ENCODE data around the gene ABHD12. TPM values are rescaled to one million over a fixed set of nuclear protein-coding genes. Genes with fewer than 3 reads are reported as not detected.

The ABHD12 gene
- total and polyA plus RNA-seq, 2 donors (not counting 3 experiments of a cell fraction or from before 2014, with no cell fraction given): 19.2 to 36.0 TPM

DNA sequence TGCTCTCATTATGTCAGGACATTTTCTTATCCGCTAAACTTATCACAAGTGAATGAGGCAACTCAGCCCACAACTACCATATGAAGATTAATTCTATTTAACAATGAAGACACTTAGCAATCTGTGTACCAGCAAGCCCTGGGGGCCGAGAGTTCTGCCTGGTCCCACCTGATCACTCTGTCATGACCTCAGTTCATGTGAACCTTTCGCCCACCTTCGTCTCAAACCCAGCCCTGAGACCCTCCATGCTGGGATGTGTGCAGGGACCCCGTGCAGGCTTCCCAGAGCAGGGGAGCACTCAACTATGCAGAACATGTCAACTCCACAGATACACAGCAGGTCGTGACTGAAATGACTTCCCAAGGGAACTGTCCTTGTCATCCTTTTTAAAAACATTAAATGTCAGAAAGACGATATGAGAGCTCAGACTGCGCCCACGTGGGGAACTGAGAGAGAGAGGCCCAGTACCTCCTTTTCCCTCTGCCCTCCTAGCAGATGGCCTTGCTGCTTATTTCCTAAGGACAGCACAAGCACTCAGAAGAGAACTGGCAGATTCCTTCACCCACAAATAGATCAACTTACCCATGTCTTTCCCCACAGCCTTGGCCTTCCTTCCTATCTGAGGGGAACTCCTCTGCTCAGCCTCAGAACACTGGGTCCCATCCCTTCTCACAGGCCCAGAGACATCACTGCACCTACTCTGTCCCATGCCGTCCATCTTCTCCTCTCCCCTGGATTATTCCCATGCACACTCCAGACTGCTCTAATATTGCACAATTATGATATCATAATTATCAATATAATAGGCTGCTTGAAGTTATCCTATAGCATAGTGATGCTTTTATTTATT, 11.5 kb downstream of the ABHD12 start:
- dilution Hi-C loops (cut with MboI; ENCODE audit: extremely low pct_ligation_motif_present, low sequenced_read_pairs): no loop called here
- Histone ChIP-seq H3K27ac (ENCODE audit: insufficient read depth, low read depth, low read length) (no peak overlapping the region), H3K79me2 (ENCODE audit: control insufficient read depth, insufficient read depth, low read length) (peaks cover 29% of the 10 kb centered on the region), H4K20me1 (replicated peaks; ENCODE audit: control insufficient read depth, extremely low read depth, insufficient read depth, low read length) (no peaks in the 10 kb centered on the region), H3K9me1 (replicated peaks; ENCODE audit: control insufficient read depth, extremely low read depth, insufficient read depth, low read length) (no peaks in the 10 kb centered on the region), H2AFZ (ENCODE audit: low read depth, low read length) (no peak overlapping the region), H3K4me2 (ENCODE audit: insufficient read depth, low read length) (no peak overlapping the region), H3K4me3 (replicated peaks in 1 of 3; ENCODE audit: insufficient read depth in 1 of 3, low read depth in 1 of 3, low read length in 3 of 3) (no peak overlapping the region), H3K27me3 (ENCODE audit: control insufficient read depth in 2 of 2, insufficient read depth in 2 of 2, low read length in 2 of 2) (no peaks in the 10 kb centered on the region), H3K9ac (replicated peaks; ENCODE audit: extremely low read depth, insufficient read depth, low read length) (no peak overlapping the region), H3K36me3 (ENCODE audit: control insufficient read depth in 2 of 2, extremely low read depth in 1 of 2, insufficient read depth in 2 of 2, low read length in 2 of 2) (no peaks in the 10 kb centered on the region), H3K4me1 (ENCODE audit: control insufficient read depth, extremely low read depth, insufficient read depth, low read length) (no peaks in the 10 kb centered on the region), H3K9me3 (replicated peaks; ENCODE audit: control insufficient read depth, insufficient read depth, low read length) (no peaks in the 10 kb centered on the region)
- CTCF ChIA-PET: interaction anchor here (0.7 kb wide), 1 partner anchor 11 kb away, joined by 3 read pairs; no protein-coding TSS in a partner anchor
- POLR2A ChIA-PET: no interaction called here
- TF ChIP-seq MAX (IDR thresholded peaks at IDR 0.05; ENCODE audit: insufficient read depth, insufficient read length): no peak
- no peak for TF ChIP-seq GATA2 (IDR thresholded peaks at IDR 0.05; ENCODE audit: insufficient read depth, insufficient read length, low read depth, low read length)
- intact Hi-C loops (cut with micrococcal nuclease): no loop called here
- no peak for DNase-seq (ENCODE audit: low read depth, low spot score)
- no peak for FAIRE-seq
- no TSS peak for BruUV-seq (replicated peaks)

- ChIA-PET CTCF (interaction anchor here (0.7 kb wide), 1 partner anchor 10 kb away, joined by 3 read pairs; no protein-coding TSS in a partner anchor), POLR2A (no interaction called here)
- no peak overlapping the region for H3K4me3 ChIP-seq (replicated peaks in 1 of 3; ENCODE audit: insufficient read depth in 1 of 3, low read depth in 1 of 3, low read length in 3 of 3)
- H3K27ac ChIP-seq (ENCODE audit: insufficient read depth, low read depth, low read length): no peak overlapping the region
- no peak overlapping the region for H3K9ac ChIP-seq (replicated peaks; ENCODE audit: extremely low read depth, insufficient read depth, low read length)
- intact Hi-C loops (cut with micrococcal nuclease) (no loop called here), dilution Hi-C loops (cut with MboI; ENCODE audit: extremely low pct_ligation_motif_present, low sequenced_read_pairs) (no loop called here)
- no peaks in the 10 kb centered on the region for H3K27me3 ChIP-seq (ENCODE audit: control insufficient read depth in 2 of 2, insufficient read depth in 2 of 2, low read length in 2 of 2)
- no peak for TF ChIP-seq GATA2 (IDR thresholded peaks at IDR 0.05; ENCODE audit: insufficient read depth, insufficient read length, low read depth, low read length)
- TF ChIP-seq, protein P1, sequence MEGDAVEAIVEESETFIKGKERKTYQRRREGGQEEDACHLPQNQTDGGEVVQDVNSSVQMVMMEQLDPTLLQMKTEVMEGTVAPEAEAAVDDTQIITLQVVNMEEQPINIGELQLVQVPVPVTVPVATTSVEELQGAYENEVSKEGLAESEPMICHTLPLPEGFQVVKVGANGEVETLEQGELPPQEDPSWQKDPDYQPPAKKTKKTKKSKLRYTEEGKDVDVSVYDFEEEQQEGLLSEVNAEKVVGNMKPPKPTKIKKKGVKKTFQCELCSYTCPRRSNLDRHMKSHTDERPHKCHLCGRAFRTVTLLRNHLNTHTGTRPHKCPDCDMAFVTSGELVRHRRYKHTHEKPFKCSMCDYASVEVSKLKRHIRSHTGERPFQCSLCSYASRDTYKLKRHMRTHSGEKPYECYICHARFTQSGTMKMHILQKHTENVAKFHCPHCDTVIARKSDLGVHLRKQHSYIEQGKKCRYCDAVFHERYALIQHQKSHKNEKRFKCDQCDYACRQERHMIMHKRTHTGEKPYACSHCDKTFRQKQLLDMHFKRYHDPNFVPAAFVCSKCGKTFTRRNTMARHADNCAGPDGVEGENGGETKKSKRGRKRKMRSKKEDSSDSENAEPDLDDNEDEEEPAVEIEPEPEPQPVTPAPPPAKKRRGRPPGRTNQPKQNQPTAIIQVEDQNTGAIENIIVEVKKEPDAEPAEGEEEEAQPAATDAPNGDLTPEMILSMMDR (IDR thresholded peaks at IDR 0.05; ENCODE audit: extremely low read depth in 1 of 2, insufficient read depth in 1 of 2, low read depth in 1 of 2, low read length in 2 of 2): no peak
- TF ChIP-seq POLR2AphosphoS5 (IDR thresholded peaks at IDR 0.05; ENCODE audit: insufficient read depth, low read depth, low read length): no peak
- no peak for TF ChIP-seq JUN (IDR thresholded peaks at IDR 0.05; ENCODE audit: borderline replicate concordance, insufficient read depth, insufficient read length, low read depth)
- no peak for TF ChIP-seq MYC (IDR thresholded peaks at IDR 0.05; ENCODE audit: low read depth, low read length)
- TF ChIP-seq POLR2A (IDR thresholded peaks at IDR 0.05; ENCODE audit: low read depth, low read length): no peak
- no peak for TF ChIP-seq MAX (IDR thresholded peaks at IDR 0.05; ENCODE audit: insufficient read depth, insufficient read length)
- TF ChIP-seq EZH2 (IDR thresholded peaks at IDR 0.05; ENCODE audit: borderline replicate concordance, low read depth, low read length, severe bottlenecking): no peak
- TF ChIP-seq FOS (IDR thresholded peaks at IDR 0.05; ENCODE audit: borderline replicate concordance, insufficient read depth, low read length): no peak
- no peaks in the 10 kb centered on the region for H3K4me1 ChIP-seq (ENCODE audit: control insufficient read depth, extremely low read depth, insufficient read depth, low read length)
- no peaks in the 10 kb centered on the region for H4K20me1 ChIP-seq (replicated peaks; ENCODE audit: control insufficient read depth, extremely low read depth, insufficient read depth, low read length)
- H3K79me2 ChIP-seq (ENCODE audit: control insufficient read depth, insufficient read depth, low read length): peaks cover 29% of the 10 kb centered on the region
- no peak overlapping the region for H2AFZ ChIP-seq (ENCODE audit: low read depth, low read length)
- H3K36me3 ChIP-seq (ENCODE audit: control insufficient read depth in 2 of 2, extremely low read depth in 1 of 2, insufficient read depth in 2 of 2, low read length in 2 of 2): no peaks in the 10 kb centered on the region
- H3K4me2 ChIP-seq (ENCODE audit: insufficient read depth, low read length): no peak overlapping the region
- no TSS peak for BruUV-seq (replicated peaks)
- DNase-seq (ENCODE audit: low read depth, low spot score) (no peak), FAIRE-seq (no peak)
- H3K9me1 ChIP-seq (replicated peaks; ENCODE audit: control insufficient read depth, extremely low read depth, insufficient read depth, low read length): no peaks in the 10 kb centered on the region
- H3K9me3 ChIP-seq (replicated peaks; ENCODE audit: control insufficient read depth, insufficient read depth, low read length): no peaks in the 10 kb centered on the region
Measured at GRCh38 chr20:25378189-25378883, 12.3 kb downstream of the ABHD12 start.
